ENCODE data around the gene ITPKC.

The ITPKC gene

DNA sequence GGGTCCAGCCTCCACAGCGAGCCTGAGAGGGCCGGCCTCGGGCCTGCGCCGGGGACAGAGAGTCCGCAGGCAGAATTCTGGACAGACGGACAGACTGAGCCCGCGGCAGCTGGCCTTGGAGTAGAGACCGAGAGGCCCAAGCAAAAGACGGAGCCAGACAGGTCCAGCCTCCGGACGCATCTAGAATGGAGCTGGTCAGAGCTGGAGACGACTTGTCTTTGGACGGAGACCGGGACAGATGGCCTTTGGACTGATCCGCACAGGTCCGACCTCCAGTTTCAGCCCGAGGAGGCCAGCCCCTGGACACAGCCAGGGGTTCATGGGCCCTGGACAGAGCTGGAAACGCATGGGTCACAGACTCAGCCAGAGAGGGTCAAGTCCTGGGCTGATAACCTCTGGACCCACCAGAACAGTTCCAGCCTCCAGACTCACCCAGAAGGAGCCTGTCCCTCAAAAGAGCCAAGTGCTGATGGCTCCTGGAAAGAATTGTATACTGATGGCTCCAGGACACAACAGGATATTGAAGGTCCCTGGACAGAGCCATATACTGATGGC, 490 bp downstream of the ITPKC start:
- Histone ChIP-seq H3K27ac (ENCODE audit: low read depth, low read length) (peak overlapping the region; percentile 99), H3K27me3 (ENCODE audit: insufficient read depth, low read length) (no peaks in the 10 kb centered on the region), H3K79me2 (ENCODE audit: control insufficient read depth, insufficient read depth, low read length, unreplicated experiment) (peaks cover 40% of the 10 kb centered on the region), H2AFZ (ENCODE audit: low read length, unreplicated experiment) (peak overlapping the region; percentile 53), H3K4me3 (ENCODE audit: low read depth, low read length) (peak overlapping the region; percentile 85), H3K36me3 (ENCODE audit: insufficient read depth, low read length) (no peaks in the 10 kb centered on the region), H3K4me1 (ENCODE audit: control insufficient read depth, insufficient read depth, low read length, unreplicated experiment) (peaks cover 18% of the 10 kb centered on the region)

DNA sequence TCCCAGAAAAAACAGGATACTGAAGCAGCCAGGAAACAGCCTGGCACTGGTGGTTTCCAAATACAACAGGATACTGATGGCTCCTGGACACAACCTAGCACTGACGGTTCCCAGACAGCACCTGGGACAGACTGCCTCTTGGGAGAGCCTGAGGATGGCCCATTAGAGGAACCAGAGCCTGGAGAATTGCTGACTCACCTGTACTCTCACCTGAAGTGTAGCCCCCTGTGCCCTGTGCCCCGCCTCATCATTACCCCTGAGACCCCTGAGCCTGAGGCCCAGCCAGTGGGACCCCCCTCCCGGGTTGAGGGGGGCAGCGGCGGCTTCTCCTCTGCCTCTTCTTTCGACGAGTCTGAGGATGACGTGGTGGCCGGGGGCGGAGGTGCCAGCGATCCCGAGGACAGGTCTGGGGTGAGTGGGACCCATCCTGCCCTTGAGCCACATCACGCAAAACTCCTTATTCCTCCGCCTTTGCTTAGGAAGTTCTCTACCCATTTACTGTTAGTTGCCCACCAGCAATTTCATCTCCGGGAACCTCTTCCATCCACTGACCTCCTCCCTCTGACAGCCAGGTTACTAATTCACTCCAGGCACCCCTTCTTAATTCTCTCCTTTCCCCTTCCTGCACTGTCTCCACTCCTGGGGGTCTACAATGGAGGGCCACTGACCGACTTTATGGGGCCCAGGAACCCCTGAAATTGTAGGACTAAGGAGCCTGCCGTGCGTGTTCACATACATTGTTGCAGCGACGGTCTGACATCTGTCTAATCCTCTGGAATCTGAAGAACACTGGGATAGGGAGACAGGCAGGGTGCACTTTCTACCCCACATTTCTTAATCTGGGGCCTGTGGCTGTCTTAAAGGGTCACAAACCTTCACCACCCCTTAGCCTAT, 1.2 kb downstream of the ITPKC start:
- H3K4me3 ChIP-seq (ENCODE audit: low read depth, low read length): peak overlapping the region; percentile 85
- peak overlapping the region; percentile 65 for H2AFZ ChIP-seq (ENCODE audit: low read length, unreplicated experiment)
- no peaks in the 10 kb centered on the region for H3K27me3 ChIP-seq (ENCODE audit: insufficient read depth, low read length)
- no peaks in the 10 kb centered on the region for H3K36me3 ChIP-seq (ENCODE audit: insufficient read depth, low read length)
- H3K4me1 ChIP-seq (ENCODE audit: control insufficient read depth, insufficient read depth, low read length, unreplicated experiment): peaks cover 18% of the 10 kb centered on the region
- H3K79me2 ChIP-seq (ENCODE audit: control insufficient read depth, insufficient read depth, low read length, unreplicated experiment): peaks cover 42% of the 10 kb centered on the region
- peak overlapping the region; percentile 99 for H3K27ac ChIP-seq (ENCODE audit: low read depth, low read length)

GRCh38 chr19:40718774-40719391, 2.0 kb downstream of the ITPKC start:
- Histone ChIP-seq H3K27ac (ENCODE audit: low read depth, low read length) (peak overlapping the region; percentile 99), H3K4me1 (ENCODE audit: control insufficient read depth, insufficient read depth, low read length, unreplicated experiment) (peaks cover 18% of the 10 kb centered on the region), H3K27me3 (ENCODE audit: insufficient read depth, low read length) (no peaks in the 10 kb centered on the region), H2AFZ (ENCODE audit: low read length, unreplicated experiment) (peak overlapping the region; percentile 65), H3K36me3 (ENCODE audit: insufficient read depth, low read length) (no peaks in the 10 kb centered on the region), H3K79me2 (ENCODE audit: control insufficient read depth, insufficient read depth, low read length, unreplicated experiment) (peaks cover 47% of the 10 kb centered on the region), H3K4me3 (ENCODE audit: low read depth, low read length) (peak overlapping the region; percentile 85)

- Histone ChIP-seq H3K27me3 (ENCODE audit: insufficient read depth, low read length) (no peaks in the 10 kb centered on the region), H3K27ac (ENCODE audit: low read depth, low read length) (peak overlapping the region; percentile 99), H3K36me3 (ENCODE audit: insufficient read depth, low read length) (no peaks in the 10 kb centered on the region), H3K79me2 (ENCODE audit: control insufficient read depth, insufficient read depth, low read length, unreplicated experiment) (peaks cover 51% of the 10 kb centered on the region), H3K4me3 (ENCODE audit: low read depth, low read length) (peak overlapping the region; percentile 85), H3K4me1 (ENCODE audit: control insufficient read depth, insufficient read depth, low read length, unreplicated experiment) (peaks cover 15% of the 10 kb centered on the region), H2AFZ (ENCODE audit: low read length, unreplicated experiment) (no peak overlapping the region)
Observed at GRCh38 chr19:40719414-40719894, 2.5 kb downstream of the ITPKC start.

DNA sequence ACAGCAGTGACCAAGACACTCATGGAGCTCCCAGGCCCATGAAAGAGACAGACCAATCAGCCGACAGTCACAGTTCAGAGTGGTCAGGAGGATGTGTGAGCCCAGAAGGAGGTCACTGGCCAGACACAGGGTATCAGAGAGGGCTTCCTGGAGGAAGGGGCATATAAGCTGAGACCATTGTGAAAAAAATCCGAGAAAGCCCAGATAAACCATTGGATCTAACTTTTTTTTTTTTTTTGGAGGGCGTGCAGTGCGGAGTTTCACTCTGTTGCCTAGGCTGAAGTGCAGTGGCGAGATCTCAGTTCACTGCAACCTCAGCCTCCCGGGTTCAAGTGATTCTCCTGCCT, 4.2 kb downstream of the ITPKC start:
- no peaks in the 10 kb centered on the region for H3K36me3 ChIP-seq (ENCODE audit: insufficient read depth, low read length)

DNA sequence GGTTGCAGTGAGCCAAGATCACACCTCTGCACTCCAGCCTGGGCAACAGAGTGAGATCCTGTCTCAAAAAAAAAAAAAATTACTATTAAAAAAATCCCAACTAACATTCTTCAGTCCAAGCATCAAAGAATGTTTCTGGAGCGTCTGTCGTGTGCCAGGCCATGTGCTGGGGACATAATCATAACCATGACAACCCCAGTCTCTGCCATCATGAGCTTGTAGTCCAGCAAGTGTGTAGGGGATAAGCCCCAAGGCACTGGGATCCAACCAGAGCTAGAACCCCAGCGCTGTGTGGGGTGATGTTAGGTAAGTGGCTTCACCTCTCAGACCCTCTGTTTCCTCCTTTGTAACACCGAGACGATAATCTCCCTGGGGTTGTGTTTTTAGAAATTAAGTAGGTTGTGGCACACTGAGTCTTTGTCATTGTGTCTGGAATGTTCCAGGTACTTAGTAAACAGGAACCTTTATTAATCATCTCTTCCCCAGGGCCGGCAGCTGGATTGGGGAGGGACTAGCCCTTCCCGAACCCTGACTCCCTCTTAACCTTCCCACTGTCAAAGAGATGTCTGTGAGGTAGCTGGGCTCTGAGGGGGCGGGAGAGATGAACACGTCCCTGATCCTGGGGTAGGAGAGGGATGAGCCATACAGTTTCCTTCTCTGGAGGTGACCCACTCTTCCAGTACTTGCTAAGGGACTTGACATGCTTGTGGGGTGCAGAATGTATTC, 5.2 kb downstream of the ITPKC start:
- H3K36me3 ChIP-seq (ENCODE audit: insufficient read depth, low read length): 0 out of 2 replicates have a peak, but pooled peaks cover 5% of the 10 kb centered on the region
- peaks cover 56% of the 10 kb centered on the region for H3K79me2 ChIP-seq (ENCODE audit: control insufficient read depth, insufficient read depth, low read length, unreplicated experiment)
- peak overlapping the region; percentile 99 for H3K27ac ChIP-seq (ENCODE audit: low read depth, low read length)
- no peaks in the 10 kb centered on the region for H3K27me3 ChIP-seq (ENCODE audit: insufficient read depth, low read length)
- peak overlapping the region; percentile 10 for H3K4me3 ChIP-seq (ENCODE audit: low read depth, low read length)
- H3K4me1 ChIP-seq (ENCODE audit: control insufficient read depth, insufficient read depth, low read length, unreplicated experiment): peaks cover 13% of the 10 kb centered on the region
- no peak overlapping the region for H2AFZ ChIP-seq (ENCODE audit: low read length, unreplicated experiment)

More for the DNA sequence above, 4.2 kb downstream of the ITPKC start:
- Histone ChIP-seq H3K4me3 (ENCODE audit: low read depth, low read length) (peak overlapping the region; percentile 85), H3K27ac (ENCODE audit: low read depth, low read length) (peak overlapping the region; percentile 99), H3K4me1 (ENCODE audit: control insufficient read depth, insufficient read depth, low read length, unreplicated experiment) (peaks cover 13% of the 10 kb centered on the region), H2AFZ (ENCODE audit: low read length, unreplicated experiment) (no peak overlapping the region), H3K27me3 (ENCODE audit: insufficient read depth, low read length) (no peaks in the 10 kb centered on the region), H3K79me2 (ENCODE audit: control insufficient read depth, insufficient read depth, low read length, unreplicated experiment) (peaks cover 52% of the 10 kb centered on the region)

GRCh38 chr19:40723661-40724254, 6.8 kb downstream of the ITPKC start:
- Histone ChIP-seq H3K4me1 (ENCODE audit: control insufficient read depth, insufficient read depth, low read length, unreplicated experiment) (peaks cover 13% of the 10 kb centered on the region), H2AFZ (ENCODE audit: low read length, unreplicated experiment) (no peak overlapping the region), H3K79me2 (ENCODE audit: control insufficient read depth, insufficient read depth, low read length, unreplicated experiment) (peaks cover 41% of the 10 kb centered on the region), H3K4me3 (ENCODE audit: low read depth, low read length) (no peak overlapping the region), H3K27me3 (ENCODE audit: insufficient read depth, low read length) (no peaks in the 10 kb centered on the region), H3K27ac (ENCODE audit: low read depth, low read length) (no peak overlapping the region), H3K36me3 (ENCODE audit: insufficient read depth, low read length) (peaks cover 5% of the 10 kb centered on the region; the same call in 1 of the 2 replicates)

GRCh38 chr19:40724315-40724714, 7.4 kb downstream of the ITPKC start:
- H3K27ac ChIP-seq (ENCODE audit: low read depth, low read length): no peak overlapping the region
- H3K4me3 ChIP-seq (ENCODE audit: low read depth, low read length): no peak overlapping the region
- H3K27me3 ChIP-seq (ENCODE audit: insufficient read depth, low read length): no peaks in the 10 kb centered on the region
- peaks cover 36% of the 10 kb centered on the region for H3K79me2 ChIP-seq (ENCODE audit: control insufficient read depth, insufficient read depth, low read length, unreplicated experiment)
- H2AFZ ChIP-seq (ENCODE audit: low read length, unreplicated experiment): no peak overlapping the region
- peaks cover 13% of the 10 kb centered on the region for H3K4me1 ChIP-seq (ENCODE audit: control insufficient read depth, insufficient read depth, low read length, unreplicated experiment)
- H3K36me3 ChIP-seq (ENCODE audit: insufficient read depth, low read length): peaks cover 5% of the 10 kb centered on the region; the same call in 1 of the 2 replicates

DNA sequence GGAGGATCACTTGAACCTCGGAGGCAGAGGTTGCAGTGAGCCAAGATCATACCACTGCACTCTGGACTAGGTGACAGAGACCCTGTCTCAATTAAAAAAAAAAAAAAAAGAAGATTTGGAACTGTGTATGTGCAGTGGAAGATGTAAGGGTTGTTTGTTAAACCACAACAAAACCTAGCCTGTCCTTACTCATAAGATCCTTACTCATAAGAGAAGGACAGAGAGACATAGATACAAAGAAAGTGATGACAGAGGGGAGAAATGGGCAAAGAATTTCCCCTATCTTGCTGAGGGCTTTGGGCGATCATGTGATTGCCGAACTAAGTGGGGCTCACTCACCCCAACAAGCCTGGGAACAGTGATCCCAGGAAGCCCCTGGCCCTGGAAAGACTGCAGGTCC, 7.9 kb downstream of the ITPKC start:
- Histone ChIP-seq H3K36me3 (ENCODE audit: insufficient read depth, low read length) (peaks cover 5% of the 10 kb centered on the region; the same call in 1 of the 2 replicates), H3K27ac (ENCODE audit: low read depth, low read length) (no peak overlapping the region), H3K27me3 (ENCODE audit: insufficient read depth, low read length) (no peaks in the 10 kb centered on the region), H2AFZ (ENCODE audit: low read length, unreplicated experiment) (no peak overlapping the region), H3K4me1 (ENCODE audit: control insufficient read depth, insufficient read depth, low read length, unreplicated experiment) (peaks cover 13% of the 10 kb centered on the region), H3K79me2 (ENCODE audit: control insufficient read depth, insufficient read depth, low read length, unreplicated experiment) (peaks cover 30% of the 10 kb centered on the region), H3K4me3 (ENCODE audit: low read depth, low read length) (no peak overlapping the region)

DNA sequence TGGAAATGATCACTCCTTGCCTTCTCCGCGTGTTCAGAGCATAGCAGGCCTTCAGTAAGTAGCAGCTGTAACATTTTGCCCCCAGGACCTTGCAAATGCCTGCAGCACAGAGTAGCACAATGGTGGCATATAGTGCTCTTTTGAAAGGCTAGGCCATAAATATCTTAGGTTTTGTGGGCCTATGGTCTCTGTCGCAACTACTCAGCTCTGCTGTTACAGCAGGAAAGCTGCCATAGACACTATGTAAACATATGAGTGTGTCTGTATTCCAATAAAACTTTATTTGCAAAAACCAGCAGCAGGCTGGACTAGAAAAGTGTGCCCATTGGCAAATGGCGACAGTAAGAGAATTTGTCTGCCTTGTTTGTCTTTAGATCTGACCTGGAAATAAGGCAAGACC, 9.4 kb downstream of the ITPKC start:
- H3K36me3 ChIP-seq (ENCODE audit: insufficient read depth, low read length): peaks cover 8% of the 10 kb centered on the region; the same call in 1 of the 2 replicates
- H3K4me3 ChIP-seq (ENCODE audit: low read depth, low read length): no peak overlapping the region
- no peak overlapping the region for H3K27ac ChIP-seq (ENCODE audit: low read depth, low read length)
- H3K27me3 ChIP-seq (ENCODE audit: insufficient read depth, low read length): no peaks in the 10 kb centered on the region
- peaks cover 20% of the 10 kb centered on the region for H3K79me2 ChIP-seq (ENCODE audit: control insufficient read depth, insufficient read depth, low read length, unreplicated experiment)
- H2AFZ ChIP-seq (ENCODE audit: low read length, unreplicated experiment): no peak overlapping the region
- H3K4me1 ChIP-seq (ENCODE audit: control insufficient read depth, insufficient read depth, low read length, unreplicated experiment): peaks cover 3% of the 10 kb centered on the region

Data from ACC112 (cell line).